ENCODE results near the gene THEM5. TPM values are rescaled to one million over a fixed set of nuclear protein-coding genes. Genes with fewer than 3 reads are reported as not detected.

The THEM5 gene
- total RNA-seq, 2 experiments from 2014 or later: not detected

DNA sequence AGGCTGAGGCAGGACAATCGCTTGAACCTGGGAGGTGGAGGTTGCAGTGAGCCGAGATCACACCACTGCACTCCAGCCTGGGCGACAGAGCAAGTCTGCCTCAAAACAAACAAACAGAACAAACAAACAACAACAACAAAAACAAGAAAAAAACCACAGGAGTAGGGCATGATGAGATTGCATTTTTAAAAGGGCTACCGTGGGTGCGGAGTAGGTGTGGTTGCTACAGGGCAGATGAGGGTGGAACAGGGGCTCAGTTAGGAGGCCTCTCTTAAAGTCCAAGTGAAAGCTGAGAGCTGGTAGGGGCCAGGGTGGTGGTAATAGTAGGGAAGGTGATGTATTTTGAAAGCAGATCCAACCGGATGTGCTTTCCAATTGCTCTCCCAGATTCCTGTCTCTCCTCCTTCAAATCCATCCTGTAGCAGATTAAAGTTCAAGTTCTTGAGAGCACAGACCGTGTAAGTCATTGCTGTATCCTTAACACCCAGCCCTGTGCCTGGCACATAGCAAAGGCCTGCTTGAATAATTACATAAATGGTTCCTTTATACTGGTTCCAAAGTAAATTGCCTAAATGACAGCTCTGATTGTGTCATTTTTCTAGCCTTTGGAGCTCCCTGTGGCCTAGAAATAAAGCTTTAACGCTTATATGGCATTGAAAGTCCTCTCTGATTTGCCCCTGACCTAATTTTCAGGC lies 44.1 kb downstream of the THEM5 start:
- no peak for ATAC-seq
- Mint-ChIP-seq H3K4me3 (no peak overlapping the region), H3K4me1 (peaks cover 11% of the 10 kb centered on the region), H3K27ac (no peak overlapping the region), H3K36me3 (no peaks in the 10 kb centered on the region), H3K9me3 (ENCODE audit: low read depth) (no peaks in the 10 kb centered on the region), H3K27me3 (peaks cover 6% of the 10 kb centered on the region)
- DNase-seq: no peak
- CTCF ChIA-PET: interaction anchor here (0.8 kb wide), 1 partner anchor 21 kb away, joined by 3 read pairs; no protein-coding TSS in a partner anchor

DNA sequence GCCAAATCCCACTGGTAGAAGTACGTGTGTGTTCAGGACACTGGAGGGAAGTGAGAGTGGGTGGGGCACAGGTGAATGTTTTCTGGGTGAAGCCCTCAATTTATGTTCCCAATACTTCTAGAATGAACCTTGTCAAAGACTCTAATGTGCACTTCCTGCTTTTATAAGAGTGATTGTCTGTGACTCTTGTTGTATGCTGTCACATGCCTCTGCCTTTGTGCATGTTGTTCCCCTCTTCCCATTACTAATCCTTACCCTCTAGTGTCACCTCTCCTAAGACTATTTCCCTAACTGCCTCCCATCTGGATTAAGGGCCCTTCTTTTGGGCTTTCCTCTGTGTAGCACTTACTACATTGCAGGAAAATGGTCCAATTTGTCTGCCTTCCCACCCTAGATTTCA lies 45.7 kb downstream of the THEM5 start:
- H3K4me3 Mint-ChIP-seq: no peak overlapping the region
- no peak overlapping the region for H3K27ac Mint-ChIP-seq
- ATAC-seq: no peak
- H3K4me1 Mint-ChIP-seq: peaks cover 5% of the 10 kb centered on the region
- H3K27me3 Mint-ChIP-seq: peaks cover 6% of the 10 kb centered on the region
- H3K9me3 Mint-ChIP-seq (ENCODE audit: low read depth): no peaks in the 10 kb centered on the region
- no peak for DNase-seq
- no peaks in the 10 kb centered on the region for H3K36me3 Mint-ChIP-seq
- CTCF ChIA-PET: no interaction called here

DNA sequence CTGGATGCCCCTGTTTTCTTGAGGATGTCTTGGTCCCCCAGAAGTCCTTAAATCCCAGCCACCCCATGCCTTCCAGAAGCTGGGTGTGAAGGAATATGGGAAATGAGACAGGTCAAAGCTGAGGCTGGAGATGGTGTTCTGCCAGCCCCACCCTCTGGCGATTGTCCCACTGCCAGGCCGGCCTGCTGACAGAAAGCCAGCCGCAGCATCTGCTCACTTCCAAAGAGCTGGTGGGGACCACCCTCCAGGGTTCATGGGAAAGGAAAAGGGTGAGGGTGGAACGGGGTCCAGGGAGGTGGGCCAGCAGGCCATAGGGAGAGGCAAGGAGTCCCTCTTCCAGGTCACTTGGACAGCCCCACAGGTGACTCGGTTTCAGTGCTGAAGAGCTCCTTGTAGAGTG lies 46.4 kb downstream of the THEM5 start:
- no peak overlapping the region for H3K27ac Mint-ChIP-seq
- CTCF ChIA-PET: no interaction called here
- DNase-seq (no peak), ATAC-seq (no peak)
- H3K4me3 Mint-ChIP-seq: no peak overlapping the region
- H3K27me3 Mint-ChIP-seq: peaks cover 6% of the 10 kb centered on the region
- H3K36me3 Mint-ChIP-seq: no peaks in the 10 kb centered on the region
- H3K4me1 Mint-ChIP-seq: no peaks in the 10 kb centered on the region
- H3K9me3 Mint-ChIP-seq (ENCODE audit: low read depth): no peaks in the 10 kb centered on the region

DNA sequence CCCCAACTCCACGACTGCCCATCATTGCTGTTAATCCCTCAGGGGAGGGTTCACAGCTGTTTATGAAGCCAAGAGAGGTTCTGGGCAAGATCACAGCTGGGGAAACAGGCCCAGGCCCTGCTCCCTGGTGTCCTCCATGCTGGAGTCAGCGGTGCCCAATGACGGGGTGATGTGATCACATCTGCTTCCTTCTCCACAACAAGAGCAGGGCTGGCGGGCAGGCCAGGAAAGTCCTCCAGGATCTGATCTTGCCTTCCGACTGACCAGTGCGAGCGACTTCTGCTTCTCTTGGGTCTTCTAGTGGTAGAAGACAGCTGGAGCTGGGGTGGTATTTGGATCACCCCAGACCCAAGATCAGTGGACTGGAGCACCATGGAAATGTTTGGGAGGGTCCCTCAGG lies 47.3 kb downstream of the THEM5 start:
- Mint-ChIP-seq H3K4me3 (no peak overlapping the region), H3K9me3 (ENCODE audit: low read depth) (no peaks in the 10 kb centered on the region), H3K27ac (no peak overlapping the region), H3K27me3 (peaks cover 6% of the 10 kb centered on the region), H3K4me1 (no peaks in the 10 kb centered on the region), H3K36me3 (no peaks in the 10 kb centered on the region)
- DNase-seq (no peak), ATAC-seq (no peak)
- CTCF ChIA-PET: no interaction called here

DNA sequence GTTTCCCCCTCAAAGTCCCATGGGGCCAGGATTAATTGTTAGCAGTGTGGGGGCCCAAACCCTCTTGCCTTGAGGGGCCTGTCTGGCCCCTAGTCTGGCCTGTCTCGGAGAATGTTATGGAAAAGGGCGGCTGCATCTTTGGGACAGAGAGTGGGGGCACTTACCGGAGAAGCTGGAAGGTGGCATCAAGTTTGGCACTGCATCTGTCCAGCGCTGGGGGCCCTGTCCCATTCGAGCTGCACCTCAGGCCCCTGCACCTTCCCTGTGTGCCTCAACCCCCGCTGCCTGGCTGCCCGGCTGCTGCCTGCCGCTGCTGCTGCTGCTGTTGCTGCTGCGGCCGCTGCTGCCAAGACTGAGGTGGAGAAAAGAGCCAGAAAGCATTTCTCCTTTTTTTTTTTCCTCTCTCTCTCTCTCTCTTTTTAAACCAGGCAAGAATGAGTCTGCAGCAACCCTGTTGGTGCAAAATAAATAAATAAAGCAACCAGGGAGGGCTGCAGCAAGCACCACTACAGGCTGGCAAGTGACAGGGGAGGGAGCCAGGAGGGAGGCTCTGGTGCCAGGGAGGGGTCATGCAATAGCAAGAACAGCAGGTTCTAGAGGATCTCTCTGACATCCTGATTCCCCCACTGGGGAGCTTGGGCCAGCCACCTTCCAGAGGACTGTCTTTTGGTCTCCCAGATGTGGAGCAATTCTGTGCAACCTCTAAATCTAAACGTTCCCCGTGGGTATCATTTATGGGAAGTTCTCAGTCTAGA lies 48.3 kb downstream of the THEM5 start, which contains the start of gene LINGO4:
TSS of gene LINGO4 (minus strand) at position 354 of the 755 bp plus-strand sequence. CDS start 2,715 bp downstream, outside the sequence.
- CTCF ChIA-PET: no interaction called here
- Mint-ChIP-seq H3K27ac (no peak within 1 kb of the TSS), H3K4me1 (peaks cover 5% of the 10 kb centered on the region), H3K36me3 (no peaks in the 10 kb centered on the region), H3K4me3 (no peak within 1 kb of the TSS), H3K27me3 (peaks cover 10% of the 10 kb centered on the region), H3K9me3 (ENCODE audit: low read depth) (no peaks in the 10 kb centered on the region)
- ATAC-seq (no peak), DNase-seq (no peak)

DNA sequence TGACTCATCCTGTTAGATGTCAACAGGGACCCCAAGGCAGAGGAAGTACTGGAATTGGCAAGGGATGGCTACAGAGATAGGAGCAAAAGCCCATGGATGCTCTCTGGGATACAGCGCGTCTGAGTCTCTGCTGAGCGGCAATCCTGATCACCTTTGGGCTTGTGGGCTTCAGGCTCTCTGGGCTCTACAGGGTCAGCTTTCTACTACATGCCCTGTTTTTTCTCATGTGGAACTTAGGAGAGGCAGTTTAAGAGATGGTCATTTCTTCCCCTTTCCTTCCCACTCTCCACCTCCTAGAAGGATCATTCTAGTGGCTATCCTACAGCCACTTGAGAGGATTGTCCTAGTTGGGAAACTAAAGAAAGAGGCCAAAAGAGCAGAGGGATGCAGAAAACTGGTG lies 49.6 kb downstream of the THEM5 start:
- DNase-seq: no peak

DNA sequence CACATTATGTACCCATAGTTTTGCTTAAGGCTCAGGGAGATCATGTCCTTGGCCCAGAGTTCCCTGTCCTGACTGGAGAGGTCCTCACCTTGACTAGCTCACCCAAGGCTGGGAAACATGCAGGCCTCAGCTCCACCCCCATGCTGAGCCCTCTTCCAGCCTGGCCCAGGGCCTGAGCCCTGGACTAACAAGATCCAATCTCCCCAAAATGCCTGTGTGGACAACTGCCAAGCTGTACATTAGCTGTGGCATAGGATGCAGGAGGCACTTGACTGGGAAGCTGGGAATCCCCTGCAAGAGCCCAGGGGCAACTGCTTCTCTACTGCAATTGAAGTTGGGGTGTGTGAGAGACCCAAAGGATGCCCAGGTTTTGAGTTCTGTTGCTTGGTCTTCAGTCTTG lies 50.3 kb downstream of the THEM5 start:
- Mint-ChIP-seq H3K27ac (no peak overlapping the region), H3K36me3 (no peaks in the 10 kb centered on the region), H3K4me3 (no peak overlapping the region), H3K4me1 (peaks cover 9% of the 10 kb centered on the region), H3K27me3 (peaks cover 13% of the 10 kb centered on the region), H3K9me3 (ENCODE audit: low read depth) (no peaks in the 10 kb centered on the region)
- no peak for DNase-seq
- CTCF ChIA-PET: interaction anchor here (0.8 to 1.3 kb wide), 4 partner anchors 15 to 209 kb away, joined by 3 read pairs; no protein-coding TSS in a partner anchor
- ATAC-seq: no peak

More for the DNA sequence above, 49.6 kb downstream of the THEM5 start:
- ATAC-seq: no peak
- CTCF ChIA-PET: no interaction called here
- H3K36me3 Mint-ChIP-seq: no peaks in the 10 kb centered on the region
- H3K27me3 Mint-ChIP-seq: peaks cover 13% of the 10 kb centered on the region
- H3K4me1 Mint-ChIP-seq: peaks cover 9% of the 10 kb centered on the region
- no peak overlapping the region for H3K4me3 Mint-ChIP-seq
- H3K27ac Mint-ChIP-seq: no peak overlapping the region
- H3K9me3 Mint-ChIP-seq (ENCODE audit: low read depth): no peaks in the 10 kb centered on the region

DNA sequence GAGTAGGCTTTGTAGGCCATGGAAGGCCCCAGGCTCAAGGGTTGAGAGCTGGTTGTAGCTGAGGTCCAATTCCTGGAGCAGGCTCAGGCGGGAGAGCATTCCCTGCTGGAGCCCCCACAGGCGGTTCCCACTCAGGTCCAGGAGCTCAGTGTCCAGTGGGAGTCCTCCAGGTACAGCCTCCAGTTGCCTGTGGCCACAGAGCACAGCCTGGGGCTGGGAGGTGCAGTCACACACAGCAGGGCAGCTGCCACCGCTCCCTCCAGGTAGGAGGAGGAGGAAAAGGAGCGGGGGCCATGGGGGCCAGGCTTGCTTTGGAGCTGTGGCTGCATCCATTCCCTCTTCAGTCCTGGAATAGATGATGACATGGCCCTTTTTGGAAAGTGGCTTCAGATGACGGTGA lies 51.1 kb downstream of the THEM5 start:
- no peaks in the 10 kb centered on the region for H3K36me3 Mint-ChIP-seq
- CTCF ChIA-PET: interaction anchor here (0.8 to 1.6 kb wide), 7 partner anchors 13 to 209 kb away, joined by 3 to 7 read pairs (median 3); no protein-coding TSS in a partner anchor
- no peaks in the 10 kb centered on the region for H3K9me3 Mint-ChIP-seq (ENCODE audit: low read depth)
- no peak for DNase-seq
- H3K27ac Mint-ChIP-seq: no peak overlapping the region
- H3K4me1 Mint-ChIP-seq: peaks cover 9% of the 10 kb centered on the region
- H3K27me3 Mint-ChIP-seq: peaks cover 13% of the 10 kb centered on the region
- no peak overlapping the region for H3K4me3 Mint-ChIP-seq
- no peak for ATAC-seq

DNA sequence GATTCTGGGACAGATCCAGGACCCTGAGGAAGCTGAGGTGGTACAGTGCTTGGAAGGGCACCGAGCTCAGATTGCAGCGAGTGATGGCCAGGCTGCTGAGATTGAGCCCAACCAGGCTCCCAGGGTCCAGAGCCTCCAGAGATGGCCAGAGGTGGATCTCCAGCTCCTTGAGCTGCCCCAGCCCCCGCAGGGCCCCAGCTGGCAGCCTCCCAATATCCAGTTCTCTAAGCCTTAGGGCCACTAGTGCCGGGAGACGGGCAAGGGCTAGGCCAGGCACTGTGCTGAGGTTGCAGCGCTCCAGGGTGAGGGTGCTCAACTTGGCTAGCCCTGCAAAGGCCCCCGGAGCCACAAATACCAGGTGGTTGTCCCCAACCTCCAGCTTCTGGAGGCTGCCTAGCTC lies 51.7 kb downstream of the THEM5 start:
- H3K27me3 Mint-ChIP-seq: peaks cover 13% of the 10 kb centered on the region
- CTCF ChIA-PET: interaction anchor here (0.5 to 1.6 kb wide), 6 partner anchors 9 to 161 kb away, joined by 3 to 7 read pairs (median 4); no protein-coding TSS in a partner anchor

DNA sequence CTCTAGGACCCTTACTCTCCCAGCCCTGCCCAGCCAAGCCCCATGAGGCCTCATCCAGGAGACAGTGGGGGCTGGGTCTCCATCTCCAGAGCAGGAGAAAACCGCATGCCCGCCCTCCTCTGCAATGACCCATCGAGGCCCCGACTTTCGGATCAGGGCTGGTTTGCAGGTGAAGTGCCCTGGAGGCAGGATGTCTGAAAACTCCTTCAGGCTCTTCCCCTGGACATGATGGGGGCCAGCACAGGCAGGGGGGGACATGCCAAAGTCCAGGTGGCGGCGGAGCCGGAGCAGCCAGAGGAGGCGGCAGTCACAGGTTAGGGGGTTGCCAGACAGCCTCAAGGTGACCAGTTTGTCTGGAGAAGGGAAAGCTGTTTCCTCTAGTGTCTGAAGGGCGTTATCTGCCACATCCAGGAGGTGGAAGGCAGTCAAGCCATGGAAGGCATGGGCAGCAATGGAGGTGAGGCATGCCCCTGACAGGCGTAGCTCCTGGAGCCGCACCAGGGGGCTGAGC lies 52.1 kb downstream of the THEM5 start:
- H3K27ac Mint-ChIP-seq: no peak overlapping the region
- H3K36me3 Mint-ChIP-seq: no peaks in the 10 kb centered on the region
- peaks cover 10% of the 10 kb centered on the region for H3K27me3 Mint-ChIP-seq
- CTCF ChIA-PET: interaction anchor here (0.5 to 1.6 kb wide), 4 partner anchors 9 to 161 kb away, joined by 3 to 7 read pairs (median 4); no protein-coding TSS in a partner anchor
- no peak for ATAC-seq
- peaks cover 9% of the 10 kb centered on the region for H3K4me1 Mint-ChIP-seq
- H3K4me3 Mint-ChIP-seq: no peak overlapping the region
- DNase-seq: no peak
- H3K9me3 Mint-ChIP-seq (ENCODE audit: low read depth): no peaks in the 10 kb centered on the region

More for the DNA sequence above, 51.7 kb downstream of the THEM5 start:
- Mint-ChIP-seq H3K9me3 (ENCODE audit: low read depth) (no peaks in the 10 kb centered on the region), H3K4me1 (peaks cover 9% of the 10 kb centered on the region), H3K36me3 (no peaks in the 10 kb centered on the region), H3K27ac (no peak overlapping the region), H3K4me3 (no peak overlapping the region)
- DNase-seq: no peak
- no peak for ATAC-seq

DNA sequence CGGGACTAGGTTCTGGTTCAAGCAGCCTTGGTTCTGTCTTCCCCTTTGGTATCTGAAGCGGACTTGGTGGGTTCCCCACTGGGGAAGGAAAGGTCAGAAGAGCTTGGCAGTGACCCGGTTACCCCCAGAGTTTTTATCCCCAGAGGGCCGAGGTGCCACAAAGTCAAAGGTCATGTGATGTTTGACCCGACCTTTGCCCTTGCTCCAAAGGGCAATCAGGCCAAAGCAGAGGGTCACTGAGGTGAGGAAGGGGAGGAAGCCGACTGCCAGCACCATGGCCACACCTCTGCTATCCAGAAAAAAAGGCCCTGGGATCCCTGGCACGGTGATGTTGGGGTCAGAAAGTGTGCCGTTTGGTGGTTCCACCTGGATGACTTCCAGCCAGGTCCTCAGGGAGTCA lies 52.7 kb downstream of the THEM5 start:
- H3K36me3 Mint-ChIP-seq: no peaks in the 10 kb centered on the region
- DNase-seq: no peak
- no peak for ATAC-seq
- H3K4me1 Mint-ChIP-seq: peaks cover 9% of the 10 kb centered on the region
- peaks cover 7% of the 10 kb centered on the region for H3K27me3 Mint-ChIP-seq
- H3K9me3 Mint-ChIP-seq (ENCODE audit: low read depth): no peaks in the 10 kb centered on the region
- CTCF ChIA-PET: interaction anchor here (1.1 to 1.6 kb wide), 2 partner anchors 12 to 66 kb away, joined by 3 to 7 read pairs; no protein-coding TSS in a partner anchor
- H3K4me3 Mint-ChIP-seq: no peak overlapping the region
- H3K27ac Mint-ChIP-seq: no peak overlapping the region

DNA sequence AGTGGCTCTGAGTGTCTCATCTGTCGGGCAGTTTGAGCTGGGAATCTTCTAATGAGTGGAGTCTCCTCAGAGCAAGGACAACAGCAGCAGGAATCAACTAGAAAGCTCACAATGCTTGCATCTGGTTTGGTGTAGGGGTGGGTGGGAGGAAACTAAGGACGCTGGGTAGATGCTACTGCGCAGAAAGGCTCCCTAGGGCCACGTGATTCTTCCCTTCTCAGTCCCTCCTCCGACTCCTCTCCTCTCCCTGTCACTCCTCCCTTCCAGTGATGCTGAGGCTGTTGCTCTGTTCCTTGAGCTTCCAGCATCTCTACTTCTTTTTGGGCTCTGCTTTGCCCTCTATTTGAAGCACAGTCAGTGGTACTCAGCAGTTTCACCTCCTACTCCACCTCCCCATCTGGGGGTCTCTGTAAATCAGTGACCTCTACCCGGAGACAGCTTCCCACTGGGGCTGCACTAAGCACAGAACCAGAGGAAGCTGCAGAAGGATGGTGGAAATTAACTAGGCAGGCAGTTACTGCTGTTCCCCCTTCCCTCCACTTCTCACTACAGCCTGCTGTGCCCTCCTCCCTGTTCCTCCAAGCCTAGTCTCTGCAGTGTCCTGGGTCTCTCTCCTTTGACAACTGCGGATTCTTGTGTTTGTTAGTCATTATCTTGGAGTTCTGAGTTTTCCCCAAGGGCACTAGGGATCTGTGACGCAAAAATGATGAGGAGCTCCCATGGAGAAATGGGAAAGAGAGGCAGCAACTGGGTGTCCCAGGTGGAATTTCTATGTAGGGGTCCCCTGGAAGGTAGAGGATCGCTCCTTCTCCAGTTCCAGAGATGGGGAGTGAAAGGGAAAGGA lies 54.1 kb downstream of the THEM5 start:
- H3K4me1 Mint-ChIP-seq: peaks cover 9% of the 10 kb centered on the region
- no peak overlapping the region for H3K27ac Mint-ChIP-seq
- peaks cover 7% of the 10 kb centered on the region for H3K27me3 Mint-ChIP-seq
- no peak overlapping the region for H3K4me3 Mint-ChIP-seq
- ATAC-seq (no peak), DNase-seq (no peak)
- CTCF ChIA-PET: interaction anchor here (0.8 kb wide), 1 partner anchor 10 kb away, joined by 3 read pairs; the partner anchor contains the start of gene TDRKH
- no peaks in the 10 kb centered on the region for H3K9me3 Mint-ChIP-seq (ENCODE audit: low read depth)
- peaks cover under 1% of the 10 kb centered on the region for H3K36me3 Mint-ChIP-seq

DNA sequence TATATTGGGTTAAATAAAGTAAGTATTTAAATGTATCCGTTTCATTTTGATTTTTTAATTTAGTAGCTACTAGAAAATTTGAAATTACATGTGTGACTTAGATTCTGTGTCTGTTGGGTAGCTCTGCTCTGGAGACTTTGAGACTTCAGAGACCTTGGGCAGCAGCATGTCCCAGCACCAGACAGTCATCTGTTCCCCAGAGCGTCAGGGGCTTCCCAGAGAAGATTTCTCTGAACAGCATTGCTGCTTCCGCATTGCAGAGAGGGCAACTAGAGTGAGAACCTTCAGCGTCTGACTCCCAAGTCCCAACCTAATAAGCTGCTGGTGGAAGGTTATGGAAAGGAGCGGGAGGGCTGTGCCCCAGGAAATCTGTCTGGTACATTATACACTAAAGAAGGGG lies 54.9 kb downstream of the THEM5 start:
- Mint-ChIP-seq H3K4me1 (peaks cover 9% of the 10 kb centered on the region), H3K4me3 (no peak overlapping the region), H3K9me3 (ENCODE audit: low read depth) (no peaks in the 10 kb centered on the region), H3K27me3 (peaks cover 7% of the 10 kb centered on the region), H3K36me3 (peaks cover 2% of the 10 kb centered on the region), H3K27ac (no peak overlapping the region)
- CTCF ChIA-PET: interaction anchor here (0.8 to 1.9 kb wide), 2 partner anchors 9 to 11 kb away, joined by 3 to 5 read pairs; partner anchors contain the start of gene TDRKH
- ATAC-seq (no peak), DNase-seq (no peak)

Data from activated CD8-positive, alpha-beta memory T cell treated with anti-CD3 and anti-CD28 coated beads, Interleukin-2, amount 10 ng/mL, durations not matched to agents 7 days and 5 days (primary cell).